ENCODE data around the gene WLS.

DNA sequence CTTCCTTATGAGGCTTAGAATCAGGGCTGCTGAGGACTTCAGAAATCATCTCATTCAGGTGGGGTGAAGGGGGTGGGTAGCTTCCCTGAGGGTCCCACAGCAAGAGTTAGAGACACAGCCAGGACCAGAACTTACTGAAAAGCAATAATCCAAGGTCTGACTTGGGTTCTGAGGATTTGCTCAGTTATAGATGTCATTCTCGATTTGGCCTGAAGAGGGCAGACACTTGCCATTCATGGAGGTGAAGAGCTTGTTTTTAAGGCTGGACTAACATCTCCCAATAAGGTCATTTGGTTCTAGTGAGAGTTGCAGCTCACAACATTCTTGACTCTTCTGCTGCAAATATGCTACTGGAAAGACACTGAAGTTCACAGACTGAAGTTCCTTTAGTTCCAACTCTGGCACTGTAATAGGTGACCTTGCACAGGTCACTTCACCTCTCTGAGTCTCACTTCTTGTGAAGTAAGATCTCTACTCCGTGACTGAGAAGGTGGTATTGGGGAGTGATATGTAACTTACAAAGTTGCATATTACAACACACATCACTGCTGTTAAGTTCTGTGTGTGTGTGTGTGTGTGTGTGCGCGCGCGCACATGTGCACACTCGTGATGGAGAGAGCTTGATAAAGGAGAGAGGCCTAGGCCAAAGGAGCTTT, 112.1 kb downstream of the WLS start:
- no peak for TF ChIP-seq YY1 (IDR thresholded peaks at IDR 0.05; ENCODE audit: insufficient read depth, insufficient read length)
- no peak for TF ChIP-seq ZNF274 (IDR thresholded peaks at IDR 0.05; ENCODE audit: low read depth, low read length)
